Gastroesophageal sphincter (tissue), 3 donors: ENCODE data around the gene CIT.

ENCODE experiments used
- CTCF ChIP-seq, 4 experiments: fragments of 200-600 bp in 2 of 4; fragments of 450-650 bp in 2 of 4; sonication (generic) in 1 of 4; IDR thresholded peaks; one replicate each; pipeline ENCODE4 v1.5.1; 2017 to 2019; ENCODE audit warnings: antibody characterized with exemption in 4 of 4, mild to moderate bottlenecking in 2 of 4, moderate library complexity in 2 of 4
- POLR2A ChIP-seq, 2 donors: fragments of 450-650 bp; IDR thresholded peaks; one replicate each; pipeline ENCODE4 v1.6.1; 2017; ENCODE audit warnings: antibody characterized with exemption in 2 of 2, mild to moderate bottlenecking in 2 of 2, moderate library complexity in 1 of 2
- POLR2AphosphoS5 ChIP-seq: sonication (generic); formaldehyde crosslinking; IDR thresholded peaks from one replicate; pipeline ENCODE4 v1.6.1; 2017; ENCODE audit warnings: antibody characterized with exemption

DNA sequence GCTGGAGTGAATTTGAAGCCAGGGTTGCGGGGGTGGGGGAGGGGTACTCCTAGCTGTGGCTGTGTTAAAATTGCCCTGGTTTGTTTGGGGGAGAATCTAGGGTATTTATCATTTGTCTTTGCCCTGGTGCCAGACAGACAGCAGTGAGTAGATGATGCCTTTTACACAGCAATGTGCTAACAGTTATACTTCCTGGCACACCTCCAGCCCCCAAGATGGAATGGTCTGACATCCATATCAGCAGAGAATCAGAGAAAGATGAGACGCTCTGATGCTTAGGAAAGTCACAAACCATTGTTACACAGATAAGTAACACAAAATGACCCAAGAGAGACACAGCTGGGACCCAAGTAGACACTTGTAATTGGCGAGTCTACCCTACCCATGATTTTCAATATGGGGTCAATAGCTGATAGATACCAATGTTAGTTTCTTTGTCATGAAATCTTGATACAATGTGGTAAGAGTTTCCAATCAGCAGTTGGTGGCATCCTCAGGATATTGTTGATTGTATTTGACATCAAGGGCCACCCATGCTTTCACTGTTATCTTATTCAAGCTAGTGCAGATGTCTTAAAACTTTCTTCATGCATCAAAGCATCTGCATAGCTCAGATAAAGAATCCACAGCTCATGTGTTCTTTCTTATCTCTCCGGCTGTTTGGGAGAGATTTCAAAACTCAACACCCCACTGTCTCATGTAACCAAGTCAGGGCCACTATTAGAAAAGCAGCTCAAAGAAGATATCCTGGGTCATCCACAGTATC, 211.8 kb downstream of the CIT start:
- TF ChIP-seq CTCF (IDR thresholded peaks at IDR 0.05), result no peak
- TF ChIP-seq POLR2A (IDR thresholded peaks at IDR 0.05), result no peak
- no peak for TF ChIP-seq POLR2AphosphoS5
